Measurements from ENCODE around the gene PNLIP.

DNA sequence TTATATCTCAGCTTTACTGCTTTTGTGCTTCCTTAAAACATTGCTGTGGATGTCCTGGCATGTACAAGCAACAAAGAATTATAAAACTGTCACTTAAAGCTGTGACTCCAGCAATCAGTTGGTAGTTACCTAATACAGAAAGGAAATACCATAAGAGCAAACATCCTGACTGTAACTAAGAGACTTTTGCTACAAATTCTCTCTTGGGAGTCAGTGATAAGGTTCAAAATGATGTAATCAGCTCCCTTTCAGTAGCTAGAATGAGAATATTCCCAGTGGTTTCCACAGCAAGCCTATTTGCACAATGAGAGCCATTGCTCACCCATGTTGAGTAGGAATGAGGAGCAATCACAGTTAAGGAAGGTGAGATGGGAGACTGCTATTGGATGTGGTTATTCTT is 52.6 kb downstream of the PNLIP start:
- TF ChIP-seq, protein P1, sequence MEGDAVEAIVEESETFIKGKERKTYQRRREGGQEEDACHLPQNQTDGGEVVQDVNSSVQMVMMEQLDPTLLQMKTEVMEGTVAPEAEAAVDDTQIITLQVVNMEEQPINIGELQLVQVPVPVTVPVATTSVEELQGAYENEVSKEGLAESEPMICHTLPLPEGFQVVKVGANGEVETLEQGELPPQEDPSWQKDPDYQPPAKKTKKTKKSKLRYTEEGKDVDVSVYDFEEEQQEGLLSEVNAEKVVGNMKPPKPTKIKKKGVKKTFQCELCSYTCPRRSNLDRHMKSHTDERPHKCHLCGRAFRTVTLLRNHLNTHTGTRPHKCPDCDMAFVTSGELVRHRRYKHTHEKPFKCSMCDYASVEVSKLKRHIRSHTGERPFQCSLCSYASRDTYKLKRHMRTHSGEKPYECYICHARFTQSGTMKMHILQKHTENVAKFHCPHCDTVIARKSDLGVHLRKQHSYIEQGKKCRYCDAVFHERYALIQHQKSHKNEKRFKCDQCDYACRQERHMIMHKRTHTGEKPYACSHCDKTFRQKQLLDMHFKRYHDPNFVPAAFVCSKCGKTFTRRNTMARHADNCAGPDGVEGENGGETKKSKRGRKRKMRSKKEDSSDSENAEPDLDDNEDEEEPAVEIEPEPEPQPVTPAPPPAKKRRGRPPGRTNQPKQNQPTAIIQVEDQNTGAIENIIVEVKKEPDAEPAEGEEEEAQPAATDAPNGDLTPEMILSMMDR (IDR thresholded peaks at IDR 0.05), result no peak
- TF ChIP-seq, protein P2, sequence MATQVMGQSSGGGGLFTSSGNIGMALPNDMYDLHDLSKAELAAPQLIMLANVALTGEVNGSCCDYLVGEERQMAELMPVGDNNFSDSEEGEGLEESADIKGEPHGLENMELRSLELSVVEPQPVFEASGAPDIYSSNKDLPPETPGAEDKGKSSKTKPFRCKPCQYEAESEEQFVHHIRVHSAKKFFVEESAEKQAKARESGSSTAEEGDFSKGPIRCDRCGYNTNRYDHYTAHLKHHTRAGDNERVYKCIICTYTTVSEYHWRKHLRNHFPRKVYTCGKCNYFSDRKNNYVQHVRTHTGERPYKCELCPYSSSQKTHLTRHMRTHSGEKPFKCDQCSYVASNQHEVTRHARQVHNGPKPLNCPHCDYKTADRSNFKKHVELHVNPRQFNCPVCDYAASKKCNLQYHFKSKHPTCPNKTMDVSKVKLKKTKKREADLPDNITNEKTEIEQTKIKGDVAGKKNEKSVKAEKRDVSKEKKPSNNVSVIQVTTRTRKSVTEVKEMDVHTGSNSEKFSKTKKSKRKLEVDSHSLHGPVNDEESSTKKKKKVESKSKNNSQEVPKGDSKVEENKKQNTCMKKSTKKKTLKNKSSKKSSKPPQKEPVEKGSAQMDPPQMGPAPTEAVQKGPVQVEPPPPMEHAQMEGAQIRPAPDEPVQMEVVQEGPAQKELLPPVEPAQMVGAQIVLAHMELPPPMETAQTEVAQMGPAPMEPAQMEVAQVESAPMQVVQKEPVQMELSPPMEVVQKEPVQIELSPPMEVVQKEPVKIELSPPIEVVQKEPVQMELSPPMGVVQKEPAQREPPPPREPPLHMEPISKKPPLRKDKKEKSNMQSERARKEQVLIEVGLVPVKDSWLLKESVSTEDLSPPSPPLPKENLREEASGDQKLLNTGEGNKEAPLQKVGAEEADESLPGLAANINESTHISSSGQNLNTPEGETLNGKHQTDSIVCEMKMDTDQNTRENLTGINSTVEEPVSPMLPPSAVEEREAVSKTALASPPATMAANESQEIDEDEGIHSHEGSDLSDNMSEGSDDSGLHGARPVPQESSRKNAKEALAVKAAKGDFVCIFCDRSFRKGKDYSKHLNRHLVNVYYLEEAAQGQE (IDR thresholded peaks at IDR 0.05; ENCODE audit: insufficient read depth in 1 of 2, low read depth in 2 of 2, low read length in 1 of 2), result no peak
- TF ChIP-seq POLR2AphosphoS5 (IDR thresholded peaks at IDR 0.05; ENCODE audit: low read depth, low read length), result no peak
- no peak for TF ChIP-seq SIN3A (IDR thresholded peaks at IDR 0.05; ENCODE audit: borderline replicate concordance, insufficient read depth, low read depth, low read length)
